HL-60 (cell line): Measurements from ENCODE around the gene UNCX.

ENCODE experiments used
- DNase-seq, 2 experiments: peaks; one replicate each; pipeline ENCODE4 v3.0.0-alpha.2; 2010 to 2020; ENCODE audit warnings: low read depth in 1 of 2, low spot score in 1 of 2
- H3K27ac ChIP-seq: fragments of 250-450 bp; sonication (Bioruptor Pico); replicated peaks from 2 replicates; pipeline ENCODE4 v1.5.1; 2020; ENCODE audit warnings: mild to moderate bottlenecking, moderate library complexity
- H3K27me3 ChIP-seq: fragments of 250-450 bp; sonication (Bioruptor Pico); 2 replicates; pipeline ENCODE4 v1.5.1; 2021; ENCODE audit warnings: mild to moderate bottlenecking, moderate library complexity; ENCODE audit not compliant: insufficient read depth, poor library complexity, severe bottlenecking
- H3K4me3 ChIP-seq: replicated peaks from 2 replicates; pipeline ENCODE4 v1.5.1; 2011; ENCODE audit warnings: mild to moderate bottlenecking, control low read depth, low read length; ENCODE audit not compliant: insufficient read depth
- CTCF ChIP-seq: IDR thresholded peaks from one replicate; pipeline ENCODE4 v1.5.1; 2011; ENCODE audit warnings: low read length, control low read depth, inconsistent platforms; ENCODE audit not compliant: insufficient read depth
- GABPA ChIP-seq: IDR thresholded peaks from 2 replicates; pipeline ENCODE4 v1.6.1; 2012; ENCODE audit warnings: low read depth
- POLR2AphosphoS5 ChIP-seq: IDR thresholded peaks from 2 replicates; pipeline ENCODE4 v1.6.1; 2012; ENCODE audit warnings: low read depth
- SPI1 ChIP-seq: IDR thresholded peaks from 2 replicates; pipeline ENCODE4 v1.6.1; 2012; ENCODE audit warnings: low read depth, mild to moderate bottlenecking, borderline replicate concordance
- TF ChIP-seq, protein P1 (sequence below): IDR thresholded peaks from 2 replicates; pipeline ENCODE4 v1.6.1; 2012; ENCODE audit warnings: low read depth; ENCODE audit not compliant: insufficient replicate concordance

Gene UNCX

GRCh38 chr7:1240517-1241257 is 8.0 kb downstream of the UNCX start:
- H3K27me3 ChIP-seq = peaks cover 78% of the 10 kb centered on the region
- no peak overlapping the region for H3K27ac ChIP-seq
- H3K4me3 ChIP-seq = no peak overlapping the region
- TF ChIP-seq POLR2AphosphoS5 (no peak), GABPA (no peak), CTCF (no peak), SPI1 (no peak)
- TF ChIP-seq, protein P1, sequence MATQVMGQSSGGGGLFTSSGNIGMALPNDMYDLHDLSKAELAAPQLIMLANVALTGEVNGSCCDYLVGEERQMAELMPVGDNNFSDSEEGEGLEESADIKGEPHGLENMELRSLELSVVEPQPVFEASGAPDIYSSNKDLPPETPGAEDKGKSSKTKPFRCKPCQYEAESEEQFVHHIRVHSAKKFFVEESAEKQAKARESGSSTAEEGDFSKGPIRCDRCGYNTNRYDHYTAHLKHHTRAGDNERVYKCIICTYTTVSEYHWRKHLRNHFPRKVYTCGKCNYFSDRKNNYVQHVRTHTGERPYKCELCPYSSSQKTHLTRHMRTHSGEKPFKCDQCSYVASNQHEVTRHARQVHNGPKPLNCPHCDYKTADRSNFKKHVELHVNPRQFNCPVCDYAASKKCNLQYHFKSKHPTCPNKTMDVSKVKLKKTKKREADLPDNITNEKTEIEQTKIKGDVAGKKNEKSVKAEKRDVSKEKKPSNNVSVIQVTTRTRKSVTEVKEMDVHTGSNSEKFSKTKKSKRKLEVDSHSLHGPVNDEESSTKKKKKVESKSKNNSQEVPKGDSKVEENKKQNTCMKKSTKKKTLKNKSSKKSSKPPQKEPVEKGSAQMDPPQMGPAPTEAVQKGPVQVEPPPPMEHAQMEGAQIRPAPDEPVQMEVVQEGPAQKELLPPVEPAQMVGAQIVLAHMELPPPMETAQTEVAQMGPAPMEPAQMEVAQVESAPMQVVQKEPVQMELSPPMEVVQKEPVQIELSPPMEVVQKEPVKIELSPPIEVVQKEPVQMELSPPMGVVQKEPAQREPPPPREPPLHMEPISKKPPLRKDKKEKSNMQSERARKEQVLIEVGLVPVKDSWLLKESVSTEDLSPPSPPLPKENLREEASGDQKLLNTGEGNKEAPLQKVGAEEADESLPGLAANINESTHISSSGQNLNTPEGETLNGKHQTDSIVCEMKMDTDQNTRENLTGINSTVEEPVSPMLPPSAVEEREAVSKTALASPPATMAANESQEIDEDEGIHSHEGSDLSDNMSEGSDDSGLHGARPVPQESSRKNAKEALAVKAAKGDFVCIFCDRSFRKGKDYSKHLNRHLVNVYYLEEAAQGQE = no peak
- no peak for DNase-seq

- no peak for TF ChIP-seq POLR2AphosphoS5
- Histone ChIP-seq H3K27me3 (peaks cover 82% of the 10 kb centered on the region), H3K27ac (no peak overlapping the region), H3K4me3 (no peak overlapping the region)
- DNase-seq = no peak
These were observed 8.6 kb downstream of the UNCX start for GRCh38 chr7:1241258-1241602.

GRCh38 chr7:1241603-1242255 is 9.1 kb downstream of the UNCX start:
- TF ChIP-seq SPI1 = no peak
- TF ChIP-seq POLR2AphosphoS5 = no peak
- TF ChIP-seq GABPA = no peak
- TF ChIP-seq, protein P1 = no peak
- no peak for DNase-seq
- Histone ChIP-seq H3K4me3 (no peak overlapping the region), H3K27me3 (peaks cover 87% of the 10 kb centered on the region), H3K27ac (no peak overlapping the region)

- Histone ChIP-seq H3K27ac (no peak overlapping the region), H3K27me3 (peaks cover 84% of the 10 kb centered on the region), H3K4me3 (no peak overlapping the region)
- TF ChIP-seq GABPA (no peak), POLR2AphosphoS5 (no peak), SPI1 (no peak), CTCF (no peak)
- TF ChIP-seq, protein P1 = no peak
- DNase-seq = no peak
These were observed 9.6 kb downstream of the UNCX start for GRCh38 chr7:1242256-1242605.
